A673 (cell line): ENCODE measurements around the gene TTL.
"Not testable (repeated sequence)": the region's sequence is repeated elsewhere in the genome, so short reads cannot be mapped to it uniquely, and the experiment has no call there.

Experiments
- CTCF ChIP-seq: fragments of 300-800, 200-600 bp; sonication (generic); conservative IDR thresholded peaks from 2 replicates; pipeline ENCODE4 v1.5.1; 2017; ENCODE audit warnings: low read depth, mild to moderate bottlenecking, antibody characterized with exemption, low read length, moderate library complexity, mixed read lengths
- EZH2 ChIP-seq: fragments of 200-600 bp; sonication (generic); IDR thresholded peaks from 2 replicates; pipeline ENCODE4 v1.6.1; 2017; ENCODE audit warnings: borderline replicate concordance, low read depth, mild to moderate bottlenecking, mixed read lengths, antibody characterized with exemption, low read length; ENCODE audit not compliant: poor library complexity, severe bottlenecking

GRCh38 chr2:112432735-112433479 is 49.0 kb upstream of the TTL start:
- TF ChIP-seq CTCF, EZH2: not testable (repeated sequence)
